ENCODE data around the gene USP40.

Gene USP40

DNA sequence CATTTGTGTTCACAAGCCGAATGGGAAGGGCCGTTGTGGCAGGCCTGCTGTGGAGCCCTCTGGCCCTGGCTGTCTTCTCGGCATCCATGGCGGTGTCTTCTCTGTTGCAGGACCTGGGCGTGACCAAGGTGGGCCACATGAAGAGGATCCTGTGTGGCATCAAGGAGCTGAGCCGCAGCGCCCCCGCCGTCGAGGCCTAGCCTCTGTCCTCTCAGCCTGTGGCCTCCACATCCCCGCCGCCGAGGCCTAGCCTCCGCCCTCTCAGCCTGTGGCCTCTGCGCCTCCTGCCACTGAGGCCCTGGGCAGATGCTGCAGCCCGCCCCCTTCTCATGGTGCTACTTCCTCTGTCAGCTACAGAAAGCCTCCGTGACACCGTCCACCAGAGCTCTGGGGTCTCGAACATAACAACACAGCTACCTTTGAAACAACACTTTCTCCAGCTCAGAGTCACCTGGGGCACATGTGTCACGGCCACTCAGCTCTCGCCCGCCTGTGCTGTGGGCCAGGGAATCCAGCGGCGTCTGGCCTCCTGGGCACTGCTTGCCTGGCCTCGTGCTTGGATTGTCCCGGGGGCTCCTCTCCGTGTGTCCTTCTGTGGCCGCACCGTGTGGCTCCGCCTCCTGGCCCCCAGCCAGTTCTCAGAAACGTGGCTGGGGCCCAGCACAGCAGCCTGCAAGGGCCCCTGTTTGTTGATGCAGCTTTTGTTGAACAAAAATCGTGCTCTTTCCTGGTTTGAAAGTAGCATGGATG lies 97.1 kb downstream of the USP40 start:
- Mint-ChIP-seq H3K27me3 (ENCODE audit: low read depth) (no peaks in the 10 kb centered on the region), H3K36me3 (ENCODE audit: low read depth) (peaks cover 19% of the 10 kb centered on the region), H3K9me3 (no peaks in the 10 kb centered on the region), H3K4me3 (no peak overlapping the region), H3K27ac (no peak overlapping the region), H3K4me1 (ENCODE audit: low read depth) (no peaks in the 10 kb centered on the region)

DNA sequence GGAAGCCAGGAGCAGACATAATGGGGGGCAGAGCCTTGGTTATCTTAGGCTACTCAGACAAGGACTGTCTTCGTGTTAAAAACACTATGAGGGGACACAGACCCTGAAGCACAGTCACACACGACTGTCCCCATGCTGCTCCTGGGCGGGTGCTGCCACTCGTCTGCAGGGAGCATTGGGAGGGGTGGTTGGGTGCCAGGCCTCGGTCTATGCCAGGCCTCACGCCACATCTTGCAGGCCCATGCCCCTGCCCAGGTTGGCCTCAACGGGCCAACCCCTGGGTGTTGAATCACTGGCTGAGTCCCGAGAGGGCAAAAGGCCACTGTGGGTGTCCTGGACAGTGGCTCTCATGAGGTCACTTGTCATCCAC lies 97.9 kb downstream of the USP40 start:
- H3K27ac Mint-ChIP-seq, result no peak overlapping the region
- no peaks in the 10 kb centered on the region for H3K27me3 Mint-ChIP-seq (ENCODE audit: low read depth)
- no peaks in the 10 kb centered on the region for H3K4me1 Mint-ChIP-seq (ENCODE audit: low read depth)
- peaks cover 22% of the 10 kb centered on the region for H3K36me3 Mint-ChIP-seq (ENCODE audit: low read depth)
- H3K4me3 Mint-ChIP-seq, result no peak overlapping the region
- no peaks in the 10 kb centered on the region for H3K9me3 Mint-ChIP-seq

DNA sequence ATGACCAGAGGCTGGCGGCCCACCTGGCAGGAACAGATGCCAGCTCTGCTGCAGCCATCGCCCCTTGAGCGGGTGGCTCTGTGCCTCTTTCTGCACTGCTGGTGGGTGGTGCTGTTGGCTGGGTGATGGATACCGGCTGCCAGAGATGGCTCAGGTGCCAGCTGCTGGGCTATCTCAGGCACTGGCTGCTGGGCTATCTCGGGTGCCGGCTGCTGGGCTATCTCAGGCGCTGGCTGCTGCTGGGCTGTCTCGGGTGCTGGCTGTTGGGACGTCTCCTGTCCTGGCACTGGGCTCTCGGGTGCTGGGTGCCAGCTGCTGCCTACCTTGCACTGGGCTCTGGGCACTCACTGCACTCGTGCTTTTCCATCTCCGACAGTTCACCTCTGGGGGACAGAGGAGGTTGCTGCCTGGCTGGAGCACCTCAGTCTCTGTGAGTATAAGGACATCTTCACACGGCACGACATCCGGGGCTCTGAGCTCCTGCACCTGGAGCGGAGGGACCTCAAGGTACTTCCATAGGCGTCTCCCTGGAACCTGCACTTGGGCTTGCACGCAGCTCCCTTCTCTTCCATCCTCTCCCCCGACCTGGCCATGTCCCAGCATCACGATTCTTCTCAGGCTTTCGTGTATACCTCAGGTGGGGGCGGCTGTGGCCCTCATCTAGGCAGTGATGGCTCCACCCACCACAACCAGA lies 98.4 kb downstream of the USP40 start:
- Mint-ChIP-seq H3K4me3 (no peak overlapping the region), H3K4me1 (ENCODE audit: low read depth) (no peaks in the 10 kb centered on the region), H3K36me3 (ENCODE audit: low read depth) (peaks cover 26% of the 10 kb centered on the region), H3K27ac (no peak overlapping the region), H3K9me3 (no peaks in the 10 kb centered on the region), H3K27me3 (ENCODE audit: low read depth) (no peaks in the 10 kb centered on the region)

DNA sequence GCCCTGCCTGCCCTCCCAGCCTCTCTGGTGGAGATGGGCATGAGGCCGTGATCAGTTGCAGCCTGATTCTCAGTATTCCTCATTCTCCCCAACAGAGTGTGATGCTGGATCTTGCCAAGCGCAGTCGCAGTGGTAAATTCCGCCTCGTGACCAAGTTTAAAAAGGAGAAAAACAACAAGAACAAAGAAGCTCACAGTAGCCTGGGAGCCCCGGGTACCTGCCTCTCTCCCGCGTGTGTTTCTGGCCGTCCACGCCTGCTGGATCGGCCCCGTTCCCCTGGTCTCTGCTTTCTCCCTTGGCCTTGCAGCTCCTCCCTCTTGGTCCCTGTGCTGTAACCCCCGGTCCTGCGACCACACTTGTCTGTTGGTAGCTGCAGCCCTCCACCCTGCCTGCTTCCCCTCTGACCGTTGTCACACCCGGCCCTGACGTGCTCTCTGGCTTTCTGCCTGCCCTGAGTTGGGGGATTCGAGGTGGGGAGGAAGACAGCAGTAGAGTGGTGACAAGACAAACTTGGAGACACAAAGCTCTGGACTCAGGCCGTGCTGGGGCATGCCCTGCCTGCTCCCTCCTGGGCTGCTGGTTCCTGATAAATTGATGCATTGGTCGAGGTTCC lies 99.5 kb downstream of the USP40 start:
- H3K4me3 Mint-ChIP-seq, result no peak overlapping the region
- H3K36me3 Mint-ChIP-seq (ENCODE audit: low read depth), result peaks cover 25% of the 10 kb centered on the region
- no peak overlapping the region for H3K27ac Mint-ChIP-seq

GRCh38 chr2:233464531-233465240 lies 101.9 kb downstream of the USP40 start:
- H3K4me3 Mint-ChIP-seq, result no peak overlapping the region
- H3K27ac Mint-ChIP-seq, result no peak overlapping the region
- H3K9me3 Mint-ChIP-seq, result no peaks in the 10 kb centered on the region
- H3K36me3 Mint-ChIP-seq (ENCODE audit: low read depth), result peaks cover 30% of the 10 kb centered on the region
- H3K27me3 Mint-ChIP-seq (ENCODE audit: low read depth), result no peaks in the 10 kb centered on the region
- no peaks in the 10 kb centered on the region for H3K4me1 Mint-ChIP-seq (ENCODE audit: low read depth)

More for the DNA sequence above, 99.5 kb downstream of the USP40 start:
- no peaks in the 10 kb centered on the region for H3K27me3 Mint-ChIP-seq (ENCODE audit: low read depth)
- H3K4me1 Mint-ChIP-seq (ENCODE audit: low read depth), result no peaks in the 10 kb centered on the region
- no peaks in the 10 kb centered on the region for H3K9me3 Mint-ChIP-seq

DNA sequence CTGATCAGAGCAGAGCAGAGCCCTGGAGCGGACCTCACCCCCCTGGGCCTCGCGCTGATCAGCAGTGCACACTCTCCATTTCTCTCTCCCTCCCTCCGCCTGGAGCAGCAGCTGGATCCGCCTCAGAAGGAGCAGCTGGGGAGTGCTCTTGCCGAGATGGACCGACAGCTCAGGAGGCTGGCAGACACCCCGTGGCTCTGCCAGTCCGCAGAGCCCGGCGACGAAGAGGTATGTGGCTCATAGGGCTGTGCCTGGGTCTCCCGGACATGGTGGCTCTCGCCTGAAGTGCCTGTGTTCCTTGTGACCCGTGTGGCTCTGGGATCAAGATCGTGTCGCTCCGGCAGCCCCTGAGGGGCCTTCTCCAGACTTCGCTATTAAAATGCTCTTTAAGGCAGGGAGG lies 102.5 kb downstream of the USP40 start:
- Mint-ChIP-seq H3K27me3 (ENCODE audit: low read depth) (no peaks in the 10 kb centered on the region), H3K36me3 (ENCODE audit: low read depth) (peaks cover 28% of the 10 kb centered on the region), H3K4me1 (ENCODE audit: low read depth) (no peaks in the 10 kb centered on the region), H3K4me3 (no peak overlapping the region), H3K27ac (no peak overlapping the region), H3K9me3 (no peaks in the 10 kb centered on the region)

GRCh38 chr2:233463586-233463985 lies 103.0 kb downstream of the USP40 start:
- Mint-ChIP-seq H3K9me3 (no peaks in the 10 kb centered on the region), H3K36me3 (ENCODE audit: low read depth) (peaks cover 28% of the 10 kb centered on the region), H3K27ac (no peak overlapping the region), H3K4me3 (no peak overlapping the region), H3K27me3 (ENCODE audit: low read depth) (no peaks in the 10 kb centered on the region), H3K4me1 (ENCODE audit: low read depth) (no peaks in the 10 kb centered on the region)

- Mint-ChIP-seq H3K36me3 (ENCODE audit: low read depth) (peaks cover 25% of the 10 kb centered on the region), H3K27ac (no peak overlapping the region), H3K9me3 (no peaks in the 10 kb centered on the region), H3K4me1 (ENCODE audit: low read depth) (no peaks in the 10 kb centered on the region), H3K4me3 (no peak overlapping the region), H3K27me3 (ENCODE audit: low read depth) (no peaks in the 10 kb centered on the region)
Observed at GRCh38 chr2:233462826-233463470, 103.6 kb downstream of the USP40 start.

GRCh38 chr2:233462202-233462785 lies 104.3 kb downstream of the USP40 start:
- Mint-ChIP-seq H3K4me1 (ENCODE audit: low read depth) (no peaks in the 10 kb centered on the region), H3K36me3 (ENCODE audit: low read depth) (peaks cover 31% of the 10 kb centered on the region), H3K27ac (no peak overlapping the region), H3K27me3 (ENCODE audit: low read depth) (no peaks in the 10 kb centered on the region), H3K9me3 (no peaks in the 10 kb centered on the region), H3K4me3 (no peak overlapping the region)

- no peaks in the 10 kb centered on the region for H3K27me3 Mint-ChIP-seq (ENCODE audit: low read depth)
- H3K4me1 Mint-ChIP-seq (ENCODE audit: low read depth), result no peaks in the 10 kb centered on the region
- no peak overlapping the region for H3K27ac Mint-ChIP-seq
- H3K9me3 Mint-ChIP-seq, result no peaks in the 10 kb centered on the region
- no peak overlapping the region for H3K4me3 Mint-ChIP-seq
- H3K36me3 Mint-ChIP-seq (ENCODE audit: low read depth), result peaks cover 31% of the 10 kb centered on the region
Observed at GRCh38 chr2:233461481-233461891, 105.1 kb downstream of the USP40 start.

- H3K4me3 Mint-ChIP-seq, result no peak overlapping the region
- no peak overlapping the region for H3K27ac Mint-ChIP-seq
- H3K4me1 Mint-ChIP-seq (ENCODE audit: low read depth), result no peaks in the 10 kb centered on the region
- H3K9me3 Mint-ChIP-seq, result no peaks in the 10 kb centered on the region
- H3K36me3 Mint-ChIP-seq (ENCODE audit: low read depth), result peaks cover 28% of the 10 kb centered on the region
- no peaks in the 10 kb centered on the region for H3K27me3 Mint-ChIP-seq (ENCODE audit: low read depth)
Observed at GRCh38 chr2:233460726-233461441, 105.7 kb downstream of the USP40 start.

DNA sequence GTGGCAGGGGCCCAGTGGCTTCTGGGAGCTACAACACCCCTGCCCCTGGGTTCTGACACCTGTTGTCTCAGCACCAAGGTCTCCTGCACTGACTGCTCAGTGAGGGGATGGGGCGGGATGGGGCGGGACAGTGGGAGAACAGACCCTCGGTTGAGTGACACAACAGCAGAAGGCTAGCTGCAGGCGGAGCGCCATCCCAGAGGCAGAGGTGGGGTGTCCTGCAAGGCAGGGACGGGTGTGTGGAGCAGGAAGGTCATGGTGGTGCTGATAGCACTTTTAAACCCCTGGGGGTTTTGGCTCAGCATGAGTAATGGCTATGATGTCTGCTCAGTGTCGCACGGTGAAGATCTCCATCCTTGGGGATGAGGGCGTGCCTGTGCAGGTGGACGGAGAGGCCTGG lies 107.2 kb downstream of the USP40 start:
- Mint-ChIP-seq H3K27ac (no peak overlapping the region), H3K4me1 (ENCODE audit: low read depth) (no peaks in the 10 kb centered on the region), H3K27me3 (ENCODE audit: low read depth) (no peaks in the 10 kb centered on the region), H3K4me3 (no peak overlapping the region), H3K36me3 (ENCODE audit: low read depth) (peaks cover 28% of the 10 kb centered on the region), H3K9me3 (no peaks in the 10 kb centered on the region)

- Mint-ChIP-seq H3K27me3 (ENCODE audit: low read depth) (no peaks in the 10 kb centered on the region), H3K9me3 (no peaks in the 10 kb centered on the region), H3K27ac (no peak overlapping the region), H3K36me3 (ENCODE audit: low read depth) (peaks cover 27% of the 10 kb centered on the region), H3K4me1 (ENCODE audit: low read depth) (peaks cover 2% of the 10 kb centered on the region), H3K4me3 (no peak overlapping the region)
Observed at GRCh38 chr2:233458826-233459225, 107.8 kb downstream of the USP40 start.
